Measurements from ENCODE around the gene FADS1.

DNA sequence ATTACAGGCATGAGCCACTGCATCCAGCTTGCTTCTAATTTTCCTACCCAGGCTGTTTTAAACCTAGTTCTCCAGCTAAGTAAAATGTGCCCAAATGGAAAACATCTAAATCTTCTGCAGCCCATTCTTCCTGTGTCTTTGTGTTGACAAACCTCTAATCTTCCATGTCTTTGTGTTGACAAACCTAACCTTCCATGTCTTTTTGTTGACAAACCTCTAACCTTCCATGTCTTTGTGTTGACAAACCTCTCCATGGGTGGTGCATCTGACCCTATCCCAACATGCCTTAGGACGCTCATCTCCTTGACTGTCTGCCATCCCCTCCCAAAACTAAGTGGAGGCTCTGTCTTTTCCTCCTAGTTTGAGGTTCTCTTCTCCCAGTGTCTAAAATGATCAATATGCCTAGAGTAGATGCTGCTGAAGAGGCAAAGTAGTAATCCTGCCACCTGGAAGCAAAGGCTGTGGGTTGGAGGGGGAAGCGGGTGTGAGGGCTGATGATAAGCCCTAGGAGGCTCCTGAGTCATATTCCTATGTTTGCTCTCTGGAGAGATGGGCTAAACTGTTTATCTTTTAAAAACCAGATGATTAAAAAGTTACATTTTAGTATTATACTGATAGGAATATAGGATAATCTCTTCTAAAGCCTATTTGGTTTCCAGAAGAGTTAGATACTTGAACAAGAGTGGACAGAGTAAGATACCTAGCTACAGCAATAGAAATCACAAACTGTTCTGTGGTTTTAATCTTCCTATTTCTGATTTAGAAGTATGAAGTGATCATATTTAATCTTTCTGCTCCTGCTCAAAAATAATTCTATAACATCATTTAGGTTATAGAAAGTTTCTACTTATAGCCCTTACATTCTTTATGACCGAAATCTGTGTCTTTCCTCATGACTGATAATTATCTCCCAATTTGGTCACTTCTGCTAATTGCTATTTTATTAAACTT is 16.2 kb downstream of the FADS1 start:
- TF ChIP-seq EZH2 (IDR thresholded peaks at IDR 0.05; ENCODE audit: low read depth, unreplicated experiment): no peak
- TF ChIP-seq, protein P1, sequence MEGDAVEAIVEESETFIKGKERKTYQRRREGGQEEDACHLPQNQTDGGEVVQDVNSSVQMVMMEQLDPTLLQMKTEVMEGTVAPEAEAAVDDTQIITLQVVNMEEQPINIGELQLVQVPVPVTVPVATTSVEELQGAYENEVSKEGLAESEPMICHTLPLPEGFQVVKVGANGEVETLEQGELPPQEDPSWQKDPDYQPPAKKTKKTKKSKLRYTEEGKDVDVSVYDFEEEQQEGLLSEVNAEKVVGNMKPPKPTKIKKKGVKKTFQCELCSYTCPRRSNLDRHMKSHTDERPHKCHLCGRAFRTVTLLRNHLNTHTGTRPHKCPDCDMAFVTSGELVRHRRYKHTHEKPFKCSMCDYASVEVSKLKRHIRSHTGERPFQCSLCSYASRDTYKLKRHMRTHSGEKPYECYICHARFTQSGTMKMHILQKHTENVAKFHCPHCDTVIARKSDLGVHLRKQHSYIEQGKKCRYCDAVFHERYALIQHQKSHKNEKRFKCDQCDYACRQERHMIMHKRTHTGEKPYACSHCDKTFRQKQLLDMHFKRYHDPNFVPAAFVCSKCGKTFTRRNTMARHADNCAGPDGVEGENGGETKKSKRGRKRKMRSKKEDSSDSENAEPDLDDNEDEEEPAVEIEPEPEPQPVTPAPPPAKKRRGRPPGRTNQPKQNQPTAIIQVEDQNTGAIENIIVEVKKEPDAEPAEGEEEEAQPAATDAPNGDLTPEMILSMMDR (conservative IDR thresholded peaks at IDR 0.05; ENCODE audit: low read depth in 2 of 2): no peak
- TF ChIP-seq STAT1 (IDR thresholded peaks at IDR 0.05; ENCODE audit: unreplicated experiment): no peak
- TF ChIP-seq POLR2AphosphoS5 (IDR thresholded peaks at IDR 0.05; ENCODE audit: low read depth): no peak
- TF ChIP-seq, protein P2, sequence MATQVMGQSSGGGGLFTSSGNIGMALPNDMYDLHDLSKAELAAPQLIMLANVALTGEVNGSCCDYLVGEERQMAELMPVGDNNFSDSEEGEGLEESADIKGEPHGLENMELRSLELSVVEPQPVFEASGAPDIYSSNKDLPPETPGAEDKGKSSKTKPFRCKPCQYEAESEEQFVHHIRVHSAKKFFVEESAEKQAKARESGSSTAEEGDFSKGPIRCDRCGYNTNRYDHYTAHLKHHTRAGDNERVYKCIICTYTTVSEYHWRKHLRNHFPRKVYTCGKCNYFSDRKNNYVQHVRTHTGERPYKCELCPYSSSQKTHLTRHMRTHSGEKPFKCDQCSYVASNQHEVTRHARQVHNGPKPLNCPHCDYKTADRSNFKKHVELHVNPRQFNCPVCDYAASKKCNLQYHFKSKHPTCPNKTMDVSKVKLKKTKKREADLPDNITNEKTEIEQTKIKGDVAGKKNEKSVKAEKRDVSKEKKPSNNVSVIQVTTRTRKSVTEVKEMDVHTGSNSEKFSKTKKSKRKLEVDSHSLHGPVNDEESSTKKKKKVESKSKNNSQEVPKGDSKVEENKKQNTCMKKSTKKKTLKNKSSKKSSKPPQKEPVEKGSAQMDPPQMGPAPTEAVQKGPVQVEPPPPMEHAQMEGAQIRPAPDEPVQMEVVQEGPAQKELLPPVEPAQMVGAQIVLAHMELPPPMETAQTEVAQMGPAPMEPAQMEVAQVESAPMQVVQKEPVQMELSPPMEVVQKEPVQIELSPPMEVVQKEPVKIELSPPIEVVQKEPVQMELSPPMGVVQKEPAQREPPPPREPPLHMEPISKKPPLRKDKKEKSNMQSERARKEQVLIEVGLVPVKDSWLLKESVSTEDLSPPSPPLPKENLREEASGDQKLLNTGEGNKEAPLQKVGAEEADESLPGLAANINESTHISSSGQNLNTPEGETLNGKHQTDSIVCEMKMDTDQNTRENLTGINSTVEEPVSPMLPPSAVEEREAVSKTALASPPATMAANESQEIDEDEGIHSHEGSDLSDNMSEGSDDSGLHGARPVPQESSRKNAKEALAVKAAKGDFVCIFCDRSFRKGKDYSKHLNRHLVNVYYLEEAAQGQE (IDR thresholded peaks at IDR 0.05; ENCODE audit: unreplicated experiment): no peak
- no peak for TF ChIP-seq EZH2phosphoT487 (IDR thresholded peaks at IDR 0.05; ENCODE audit: unreplicated experiment)
- no peak for TF ChIP-seq JUNB (IDR thresholded peaks at IDR 0.05; ENCODE audit: unreplicated experiment)
- TF ChIP-seq, protein P3, sequence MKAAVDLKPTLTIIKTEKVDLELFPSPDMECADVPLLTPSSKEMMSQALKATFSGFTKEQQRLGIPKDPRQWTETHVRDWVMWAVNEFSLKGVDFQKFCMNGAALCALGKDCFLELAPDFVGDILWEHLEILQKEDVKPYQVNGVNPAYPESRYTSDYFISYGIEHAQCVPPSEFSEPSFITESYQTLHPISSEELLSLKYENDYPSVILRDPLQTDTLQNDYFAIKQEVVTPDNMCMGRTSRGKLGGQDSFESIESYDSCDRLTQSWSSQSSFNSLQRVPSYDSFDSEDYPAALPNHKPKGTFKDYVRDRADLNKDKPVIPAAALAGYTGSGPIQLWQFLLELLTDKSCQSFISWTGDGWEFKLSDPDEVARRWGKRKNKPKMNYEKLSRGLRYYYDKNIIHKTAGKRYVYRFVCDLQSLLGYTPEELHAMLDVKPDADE (IDR thresholded peaks at IDR 0.05): no peak
- TF ChIP-seq, protein P4, sequence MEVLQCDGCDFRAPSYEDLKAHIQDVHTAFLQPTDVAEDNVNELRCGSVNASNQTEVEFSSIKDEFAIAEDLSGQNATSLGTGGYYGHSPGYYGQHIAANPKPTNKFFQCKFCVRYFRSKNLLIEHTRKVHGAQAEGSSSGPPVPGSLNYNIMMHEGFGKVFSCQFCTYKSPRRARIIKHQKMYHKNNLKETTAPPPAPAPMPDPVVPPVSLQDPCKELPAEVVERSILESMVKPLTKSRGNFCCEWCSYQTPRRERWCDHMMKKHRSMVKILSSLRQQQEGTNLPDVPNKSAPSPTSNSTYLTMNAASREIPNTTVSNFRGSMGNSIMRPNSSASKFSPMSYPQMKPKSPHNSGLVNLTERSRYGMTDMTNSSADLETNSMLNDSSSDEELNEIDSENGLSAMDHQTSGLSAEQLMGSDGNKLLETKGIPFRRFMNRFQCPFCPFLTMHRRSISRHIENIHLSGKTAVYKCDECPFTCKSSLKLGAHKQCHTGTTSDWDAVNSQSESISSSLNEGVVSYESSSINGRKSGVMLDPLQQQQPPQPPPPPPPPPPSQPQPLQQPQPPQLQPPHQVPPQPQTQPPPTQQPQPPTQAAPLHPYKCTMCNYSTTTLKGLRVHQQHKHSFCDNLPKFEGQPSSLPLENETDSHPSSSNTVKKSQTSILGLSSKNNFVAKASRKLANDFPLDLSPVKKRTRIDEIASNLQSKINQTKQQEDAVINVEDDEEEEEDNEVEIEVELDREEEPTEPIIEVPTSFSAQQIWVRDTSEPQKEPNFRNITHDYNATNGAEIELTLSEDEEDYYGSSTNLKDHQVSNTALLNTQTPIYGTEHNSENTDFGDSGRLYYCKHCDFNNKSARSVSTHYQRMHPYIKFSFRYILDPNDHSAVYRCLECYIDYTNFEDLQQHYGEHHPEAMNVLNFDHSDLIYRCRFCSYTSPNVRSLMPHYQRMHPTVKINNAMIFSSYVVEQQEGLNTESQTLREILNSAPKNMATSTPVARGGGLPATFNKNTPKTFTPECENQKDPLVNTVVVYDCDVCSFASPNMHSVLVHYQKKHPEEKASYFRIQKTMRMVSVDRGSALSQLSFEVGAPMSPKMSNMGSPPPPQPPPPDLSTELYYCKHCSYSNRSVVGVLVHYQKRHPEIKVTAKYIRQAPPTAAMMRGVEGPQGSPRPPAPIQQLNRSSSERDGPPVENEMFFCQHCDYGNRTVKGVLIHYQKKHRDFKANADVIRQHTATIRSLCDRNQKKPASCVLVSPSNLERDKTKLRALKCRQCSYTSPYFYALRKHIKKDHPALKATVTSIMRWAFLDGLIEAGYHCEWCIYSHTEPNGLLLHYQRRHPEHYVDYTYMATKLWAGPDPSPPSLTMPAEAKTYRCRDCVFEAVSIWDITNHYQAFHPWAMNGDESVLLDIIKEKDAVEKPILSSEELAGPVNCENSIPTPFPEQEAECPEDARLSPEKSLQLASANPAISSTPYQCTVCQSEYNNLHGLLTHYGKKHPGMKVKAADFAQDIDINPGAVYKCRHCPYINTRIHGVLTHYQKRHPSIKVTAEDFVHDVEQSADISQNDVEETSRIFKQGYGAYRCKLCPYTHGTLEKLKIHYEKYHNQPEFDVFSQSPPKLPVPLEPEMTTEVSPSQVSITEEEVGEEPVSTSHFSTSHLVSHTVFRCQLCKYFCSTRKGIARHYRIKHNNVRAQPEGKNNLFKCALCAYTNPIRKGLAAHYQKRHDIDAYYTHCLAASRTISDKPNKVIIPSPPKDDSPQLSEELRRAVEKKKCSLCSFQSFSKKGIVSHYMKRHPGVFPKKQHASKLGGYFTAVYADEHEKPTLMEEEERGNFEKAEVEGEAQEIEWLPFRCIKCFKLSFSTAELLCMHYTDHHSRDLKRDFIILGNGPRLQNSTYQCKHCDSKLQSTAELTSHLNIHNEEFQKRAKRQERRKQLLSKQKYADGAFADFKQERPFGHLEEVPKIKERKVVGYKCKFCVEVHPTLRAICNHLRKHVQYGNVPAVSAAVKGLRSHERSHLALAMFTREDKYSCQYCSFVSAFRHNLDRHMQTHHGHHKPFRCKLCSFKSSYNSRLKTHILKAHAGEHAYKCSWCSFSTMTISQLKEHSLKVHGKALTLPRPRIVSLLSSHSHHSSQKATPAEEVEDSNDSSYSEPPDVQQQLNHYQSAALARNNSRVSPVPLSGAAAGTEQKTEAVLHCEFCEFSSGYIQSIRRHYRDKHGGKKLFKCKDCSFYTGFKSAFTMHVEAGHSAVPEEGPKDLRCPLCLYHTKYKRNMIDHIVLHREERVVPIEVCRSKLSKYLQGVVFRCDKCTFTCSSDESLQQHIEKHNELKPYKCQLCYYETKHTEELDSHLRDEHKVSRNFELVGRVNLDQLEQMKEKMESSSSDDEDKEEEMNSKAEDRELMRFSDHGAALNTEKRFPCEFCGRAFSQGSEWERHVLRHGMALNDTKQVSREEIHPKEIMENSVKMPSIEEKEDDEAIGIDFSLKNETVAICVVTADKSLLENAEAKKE (CRISPR knock-in tag; IDR thresholded peaks at IDR 0.05): no peak
- TF ChIP-seq CREB1 (CRISPR knock-in tag; IDR thresholded peaks at IDR 0.05; ENCODE audit: low read depth): no peak
